HG02870 (cell line): ENCODE measurements around the gene TIGAR.

Experiments used
- ATAC-seq: cut with Tn5 transposase; IDR thresholded peaks from one replicate; pipeline ENCODE4 v1.9.1; 2021; ENCODE audit warnings: mild to moderate bottlenecking, moderate library complexity; ENCODE audit not compliant: unreplicated experiment

TIGAR gene

GRCh38 chr12:4282103-4282891 lies 38.7 kb upstream of the TIGAR start:
- ATAC-seq, result no peak

GRCh38 chr12:4282892-4283511 lies 38.0 kb upstream of the TIGAR start:
- ATAC-seq, result no peak

GRCh38 chr12:4283512-4284255 lies 37.3 kb upstream of the TIGAR start:
- no peak for ATAC-seq

- no peak for ATAC-seq
These were observed 36.7 kb upstream of the TIGAR start for GRCh38 chr12:4284306-4284705.

GRCh38 chr12:4285070-4285469 lies 35.9 kb upstream of the TIGAR start:
- no peak for ATAC-seq

- no peak for ATAC-seq
These were observed 34.8 kb upstream of the TIGAR start for GRCh38 chr12:4286228-4286627.

- no peak for ATAC-seq
These were observed 34.2 kb upstream of the TIGAR start for GRCh38 chr12:4286771-4287317.

GRCh38 chr12:4287325-4288211 lies 33.4 kb upstream of the TIGAR start:
- ATAC-seq, result no peak

GRCh38 chr12:4288296-4289131 lies 32.5 kb upstream of the TIGAR start:
- no peak for ATAC-seq

- ATAC-seq, result no peak
These were observed 31.7 kb upstream of the TIGAR start for GRCh38 chr12:4289231-4289878.

GRCh38 chr12:4289998-4290790 lies 30.8 kb upstream of the TIGAR start:
- no peak for ATAC-seq

- ATAC-seq, result no peak
These were observed 28.5 kb upstream of the TIGAR start for GRCh38 chr12:4292341-4293073.

- no peak for ATAC-seq
These were observed 27.6 kb upstream of the TIGAR start for GRCh38 chr12:4293299-4293965.

GRCh38 chr12:4293966-4294505 lies 27.0 kb upstream of the TIGAR start:
- ATAC-seq, result no peak

GRCh38 chr12:4296751-4297150 lies 24.3 kb upstream of the TIGAR start:
- no peak for ATAC-seq

GRCh38 chr12:4297617-4298016 lies 23.4 kb upstream of the TIGAR start:
- ATAC-seq, result no peak

GRCh38 chr12:4300883-4301282 lies 20.1 kb upstream of the TIGAR start:
- ATAC-seq, result no peak
